Endometrium (tissue), 2 donors: ENCODE data around the gene KCNMB4.

Experiments used
- FAIRE-seq: peaks from 2 replicates; lab custom pipeline; 2012; peaks lifted over from hg19 to GRCh38; lab: Jason Lieb, UNC
- donor health status: control.
- donor health status: control.

Gene KCNMB4

GRCh38 chr12:70365648-70366518 lies at the start of gene KCNMB4:
Gene KCNMB4 (plus strand): TSS chr12:70366290. CDS start chr12:70366735, 445 bp downstream.
- no peak for FAIRE-seq

GRCh38 chr12:70317781-70318180 lies 48.3 kb upstream of the KCNMB4 start:
- no peak for FAIRE-seq

GRCh38 chr12:70319605-70320004 lies 46.5 kb upstream of the KCNMB4 start:
- no peak for FAIRE-seq

- FAIRE-seq, result no peak
These were observed 44.9 kb upstream of the KCNMB4 start for GRCh38 chr12:70321191-70321590.

GRCh38 chr12:70327541-70327940 lies 38.5 kb upstream of the KCNMB4 start:
- FAIRE-seq, result no peak

- no peak for FAIRE-seq
These were observed 36.4 kb upstream of the KCNMB4 start for GRCh38 chr12:70329728-70330127.

- no peak for FAIRE-seq
These were observed 35.9 kb upstream of the KCNMB4 start for GRCh38 chr12:70330158-70330557.

GRCh38 chr12:70332236-70332635 lies 33.9 kb upstream of the KCNMB4 start:
- FAIRE-seq, result no peak

GRCh38 chr12:70334742-70335141 lies 31.3 kb upstream of the KCNMB4 start:
- no peak for FAIRE-seq

GRCh38 chr12:70338531-70338930 lies 27.6 kb upstream of the KCNMB4 start:
- no peak for FAIRE-seq

GRCh38 chr12:70351076-70351475 lies 15.0 kb upstream of the KCNMB4 start:
- no peak for FAIRE-seq

GRCh38 chr12:70353780-70354660 lies 12.1 kb upstream of the KCNMB4 start:
- no peak for FAIRE-seq

GRCh38 chr12:70354787-70355186 lies 11.3 kb upstream of the KCNMB4 start:
- FAIRE-seq, result no peak

GRCh38 chr12:70355972-70356371 lies 10.1 kb upstream of the KCNMB4 start:
- FAIRE-seq, result peak; percentile 48

GRCh38 chr12:70359458-70360197 lies 6.5 kb upstream of the KCNMB4 start:
- no peak for FAIRE-seq

- FAIRE-seq, result no peak
These were observed 5.9 kb upstream of the KCNMB4 start for GRCh38 chr12:70360218-70360617.

GRCh38 chr12:70364695-70365397 lies 1.2 kb upstream of the KCNMB4 start:
- no peak for FAIRE-seq

- FAIRE-seq, result no peak
These were observed 767 bp upstream of the KCNMB4 start for GRCh38 chr12:70365398-70365647.

- FAIRE-seq, result no peak
These were observed 629 bp downstream of the KCNMB4 start for GRCh38 chr12:70366581-70367257.

- FAIRE-seq, result no peak
These were observed 1.4 kb downstream of the KCNMB4 start for GRCh38 chr12:70367258-70368141.
